K562 (cell line): ENCODE results near the gene BCL2L1. TPM values are rescaled to one million over a fixed set of nuclear protein-coding genes. Genes with fewer than 3 reads are reported as not detected.

Experiments
- DACH1 ChIP-seq: fragments of 450-650 bp; IDR thresholded peaks from 2 replicates; pipeline ENCODE4 v1.6.1; 2018; ENCODE audit not compliant: partially characterized antibody
- E2F3 ChIP-seq: fragments of 250-450 bp; sonication (Bioruptor Pico); IDR thresholded peaks from 2 replicates; pipeline ENCODE4 v1.4.0; 2020; ENCODE audit warnings: mild to moderate bottlenecking
- ESRRA ChIP-seq: fragments of 450-650 bp; IDR thresholded peaks from 2 replicates; pipeline ENCODE4 v1.6.1; 2014; ENCODE audit warnings: low read depth, mild to moderate bottlenecking, moderate library complexity, borderline replicate concordance
- ETV5 ChIP-seq: sonication (generic); formaldehyde crosslinking; IDR thresholded peaks from 2 replicates; pipeline ENCODE4 v1.4.0; 2020; ENCODE audit warnings: low read depth, mild to moderate bottlenecking, missing genetic modification reagents
- KDM4B ChIP-seq, 2 experiments: fragments of 450-650 bp in 1 of 2; sonication (generic) in 1 of 2; IDR thresholded peaks; 2 replicates each; pipeline ENCODE4 v1.6.1; 2016 to 2017; ENCODE audit warnings: borderline replicate concordance in 2 of 2, antibody characterized with exemption in 1 of 2, low read depth in 1 of 2, mild to moderate bottlenecking in 1 of 2
- NCOA2 ChIP-seq, 2 experiments: fragments of 450-650 bp; IDR thresholded peaks; 2 replicates each; pipeline ENCODE4 v1.6.1; 2018; ENCODE audit warnings: mild to moderate bottlenecking in 2 of 2, moderate library complexity in 1 of 2; ENCODE audit not compliant: partially characterized antibody in 2 of 2
- NR2C2 ChIP-seq, 2 experiments: fragments of 200-800 bp in 1 of 2; sonication (Bioruptor generic) in 1 of 2; sonication (generic) in 1 of 2; formaldehyde crosslinking in 1 of 2; IDR thresholded peaks; 2 replicates each; pipeline versions ENCODE4 v1.6.1 to v1.8.0; 2016 to 2022; ENCODE audit warnings: mild to moderate bottlenecking in 1 of 2, missing compliant biosample characterization in 1 of 2, missing genetic modification characterization in 1 of 2, missing genetic modification reagents in 1 of 2
- RCOR1 ChIP-seq, 2 experiments: IDR thresholded peaks; 2 replicates each; pipeline ENCODE4 v1.6.1; 2012; ENCODE audit warnings: low read depth in 2 of 2, low read length in 2 of 2, borderline replicate concordance in 1 of 2, improper control_type of control experiment in 1 of 2
- TEAD2 ChIP-seq: fragments of 450-650 bp; IDR thresholded peaks from 2 replicates; pipeline ENCODE4 v1.6.1; 2016; ENCODE audit warnings: missing genetic modification characterization, control low read depth, missing compliant biosample characterization
- YY1 ChIP-seq, 3 experiments: IDR thresholded peaks; 2 replicates each; pipeline ENCODE4 v1.6.1; 2011; ENCODE audit warnings: low read length in 2 of 3, mild to moderate bottlenecking in 2 of 3, moderate library complexity in 2 of 3, borderline replicate concordance in 1 of 3, control low read depth in 1 of 3, low read depth in 1 of 3; ENCODE audit not compliant: insufficient read depth in 3 of 3, insufficient replicate concordance in 2 of 3, control insufficient read depth in 1 of 3, insufficient read length in 1 of 3; ENCODE audit errors: extremely low read depth in 1 of 3
- ZBTB5 ChIP-seq: fragments of 450-650 bp; IDR thresholded peaks from 2 replicates; pipeline ENCODE4 v1.6.1; 2017; ENCODE audit warnings: antibody characterized with exemption
- ZNF23 ChIP-seq: fragments of 250-450 bp; sonication (Bioruptor Pico); IDR thresholded peaks from 2 replicates; pipeline ENCODE4 v1.4.0; 2020; ENCODE audit warnings: mild to moderate bottlenecking
- ZNF592 ChIP-seq: fragments of 450-650 bp; IDR thresholded peaks from 2 replicates; pipeline ENCODE4 v1.6.1; 2017; ENCODE audit warnings: antibody characterized with exemption, mild to moderate bottlenecking
- polyA plus RNA-seq, 8 experiments: library from polyadenylated mRNA; depleted of rRNA in 4 of 8; stranded (reverse) in 5 of 8; unstranded in 3 of 8; fragments of >200 nt; fragmentation: Nextera tagmentation in 2 of 8; fragmentation: Illumina TruSeq in 1 of 8; extraction: Ambion mirVana in 2 of 8; extraction: Trizol in 1 of 8; gene quantifications; 2 replicates each; pipeline versions ENCODE4 v1.2.1 to v1.2.3, GENCODE V29; 2011 to 2014; ENCODE audit warnings: inconsistent platforms in 1 of 8, missing spikeins in 1 of 8
- total RNA-seq, 7 experiments: library from RNA; depleted of rRNA in 6 of 7; stranded (reverse); fragments of >200 nt in 6 of 7; fragmentation: Illumina TruSeq in 2 of 7; extraction: Trizol in 2 of 7; gene quantifications; 2 replicates each; pipeline versions ENCODE4 v1.2.1 to v1.2.3, GENCODE V29; 2011 to 2021; ENCODE audit warnings: low replicate concordance in 1 of 7
- TF ChIP-seq, protein P1 (sequence below): sonication (generic); formaldehyde crosslinking; IDR thresholded peaks from 2 replicates; pipeline ENCODE4 v1.8.1; 2023; ENCODE audit warnings: mild to moderate bottlenecking, missing genetic modification reagents, moderate library complexity
- TF ChIP-seq, protein P2 (sequence below), 2 experiments: fragments of 200-800 bp in 1 of 2; sonication (Bioruptor generic) in 1 of 2; sonication (generic) in 1 of 2; formaldehyde crosslinking in 1 of 2; IDR thresholded peaks in 1 of 2; conservative IDR thresholded peaks in 1 of 2; 2 replicates each; pipeline versions ENCODE4 v1.5.0 to v1.6.1; 2016 to 2020; ENCODE audit warnings: missing compliant biosample characterization in 1 of 2, missing genetic modification characterization in 1 of 2, missing genetic modification reagents in 1 of 2

BCL2L1 gene
- total and polyA plus RNA-seq, 9 of the 15 experiments (the other 6 are each of a cell fraction or from before 2014, with no cell fraction given): 3.3 to 182 (median 120) TPM

GRCh38 chr20:31675828-31676608, 46.6 kb downstream of the BCL2L1 start (continued):
- peak; percentile 96 for TF ChIP-seq ZNF592
- peak; percentile 69 for TF ChIP-seq ESRRA
- peak; percentile 84 for TF ChIP-seq ETV5 (CRISPR knock-in tag)
- TF ChIP-seq ZBTB5: peak; percentile 83
- TF ChIP-seq DACH1: peak; percentile 83
- peak; percentile 41; the same call in 1 of the 2 replicates for TF ChIP-seq NR2C2 (CRISPR knock-in tag; IDR thresholded peaks at IDR 0.05)
- TF ChIP-seq NR2C2 (tag; IDR thresholded peaks at IDR 0.05): peak; percentile 82
- peak; percentile 43; the same call in 1 of the 2 replicates for TF ChIP-seq ZNF23 (CRISPR knock-in tag)
- TF ChIP-seq E2F3 (CRISPR knock-in tag): peak; percentile 14; the same call in 1 of the 2 replicates
- TF ChIP-seq, protein P1, sequence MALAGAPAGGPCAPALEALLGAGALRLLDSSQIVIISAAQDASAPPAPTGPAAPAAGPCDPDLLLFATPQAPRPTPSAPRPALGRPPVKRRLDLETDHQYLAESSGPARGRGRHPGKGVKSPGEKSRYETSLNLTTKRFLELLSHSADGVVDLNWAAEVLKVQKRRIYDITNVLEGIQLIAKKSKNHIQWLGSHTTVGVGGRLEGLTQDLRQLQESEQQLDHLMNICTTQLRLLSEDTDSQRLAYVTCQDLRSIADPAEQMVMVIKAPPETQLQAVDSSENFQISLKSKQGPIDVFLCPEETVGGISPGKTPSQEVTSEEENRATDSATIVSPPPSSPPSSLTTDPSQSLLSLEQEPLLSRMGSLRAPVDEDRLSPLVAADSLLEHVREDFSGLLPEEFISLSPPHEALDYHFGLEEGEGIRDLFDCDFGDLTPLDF (CRISPR knock-in tag): no peak
- 0 out of 4 replicates have a peak, but pooled peaks of 1 of the 2 experiments have one; percentile 53 for TF ChIP-seq KDM4B (IDR thresholded peaks at IDR 0.05; ENCODE audit: borderline replicate concordance in 2 of 2, low read depth in 1 of 2)
- TF ChIP-seq TEAD2: no peak
- TF ChIP-seq, protein P2, sequence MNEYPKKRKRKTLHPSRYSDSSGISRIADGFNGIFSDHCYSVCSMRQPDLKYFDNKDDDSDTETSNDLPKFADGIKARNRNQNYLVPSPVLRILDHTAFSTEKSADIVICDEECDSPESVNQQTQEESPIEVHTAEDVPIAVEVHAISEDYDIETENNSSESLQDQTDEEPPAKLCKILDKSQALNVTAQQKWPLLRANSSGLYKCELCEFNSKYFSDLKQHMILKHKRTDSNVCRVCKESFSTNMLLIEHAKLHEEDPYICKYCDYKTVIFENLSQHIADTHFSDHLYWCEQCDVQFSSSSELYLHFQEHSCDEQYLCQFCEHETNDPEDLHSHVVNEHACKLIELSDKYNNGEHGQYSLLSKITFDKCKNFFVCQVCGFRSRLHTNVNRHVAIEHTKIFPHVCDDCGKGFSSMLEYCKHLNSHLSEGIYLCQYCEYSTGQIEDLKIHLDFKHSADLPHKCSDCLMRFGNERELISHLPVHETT (CRISPR knock-in tag; conservative IDR thresholded peaks at IDR 0.05 in 1 of 2, IDR thresholded peaks at IDR 0.05 in 1 of 2): peak in 1 of 2 experiments; percentile 88; a peak in 2 of 4 replicates
- TF ChIP-seq NCOA2 (IDR thresholded peaks at IDR 0.05; ENCODE audit: partially characterized antibody in 2 of 2): peak in 1 of 2 experiments; percentile 88
- peak in 1 of 3 experiments; percentile 65 for TF ChIP-seq YY1 (IDR thresholded peaks at IDR 0.05; ENCODE audit: borderline replicate concordance in 1 of 3, control insufficient read depth in 1 of 3, extremely low read depth in 1 of 3, insufficient read depth in 3 of 3, insufficient read length in 1 of 3, insufficient replicate concordance in 2 of 3, low read depth in 1 of 3, low read length in 2 of 3)
- peak; percentile 89 to 95 for TF ChIP-seq RCOR1 (IDR thresholded peaks at IDR 0.05; ENCODE audit: borderline replicate concordance in 1 of 2, low read depth in 2 of 2, low read length in 2 of 2)
